Muscle layer of duodenum (tissue), 2 donors: ENCODE results near the gene MT2A.

Experiments used
- H3K27ac ChIP-seq: one replicate; pipeline ENCODE4 v1.7.0; 2013; ENCODE audit warnings: mild to moderate bottlenecking, low read length
- H3K27me3 ChIP-seq: one replicate; pipeline ENCODE4 v1.7.0; 2013; ENCODE audit warnings: low read depth, mild to moderate bottlenecking, control low read depth, low read length
- H3K36me3 ChIP-seq, 2 donors: one replicate each; pipeline ENCODE4 v1.7.0; 2013; ENCODE audit warnings: low read length in 2 of 2, control low read depth in 1 of 2, mild to moderate bottlenecking in 1 of 2; ENCODE audit not compliant: insufficient read depth in 2 of 2, control insufficient read depth in 1 of 2
- H3K4me1 ChIP-seq, 2 donors: one replicate each; pipeline ENCODE4 v1.7.0; 2013; ENCODE audit warnings: low read length in 2 of 2, mild to moderate bottlenecking in 2 of 2, control low read depth in 1 of 2, moderate library complexity in 1 of 2; ENCODE audit not compliant: insufficient read depth in 2 of 2, control insufficient read depth in 1 of 2
- H3K4me3 ChIP-seq, 2 donors: one replicate each; pipeline ENCODE4 v1.7.0; 2013; ENCODE audit warnings: low read length in 2 of 2, low read depth in 1 of 2, mild to moderate bottlenecking in 1 of 2
- H3K9me3 ChIP-seq, 2 donors: one replicate each; pipeline ENCODE4 v1.7.0; 2013; ENCODE audit warnings: low read length in 2 of 2, control low read depth in 1 of 2, mild to moderate bottlenecking in 1 of 2; ENCODE audit not compliant: control insufficient read depth in 1 of 2
- donor health status: healthy.

The MT2A gene

DNA sequence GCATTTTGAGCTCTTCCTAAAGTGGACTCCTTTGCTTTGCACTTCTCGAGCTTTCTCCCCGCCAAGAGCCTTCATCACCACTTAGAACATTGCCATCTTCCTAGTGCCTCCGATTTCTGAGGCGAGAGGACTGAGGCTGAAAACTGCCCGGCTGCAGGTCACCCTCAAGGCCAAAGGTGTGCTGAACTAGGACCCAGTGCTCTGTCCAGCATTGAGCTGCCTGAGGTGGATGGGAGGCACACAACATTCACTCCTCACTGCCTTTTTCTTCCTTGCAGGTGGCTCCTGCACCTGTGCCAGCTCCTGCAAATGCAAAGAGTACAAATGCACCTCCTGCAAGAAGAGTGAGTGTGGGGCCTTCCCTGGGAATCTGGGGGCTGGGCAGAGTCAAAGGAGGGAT is 35.4 kb downstream of the MT2A start:
- H3K27me3 ChIP-seq = peaks cover 2% of the 10 kb centered on the region
- H3K9me3 ChIP-seq = no peaks in the 10 kb centered on the region
- H3K36me3 ChIP-seq = no peaks in the 10 kb centered on the region
- H3K27ac ChIP-seq = no peak overlapping the region
- H3K4me3 ChIP-seq = peak overlapping the region; percentile 18 to 55
- H3K4me1 ChIP-seq = peaks cover 5 to 12% of the 10 kb centered on the region in 2 donors

GRCh38 chr16:56645311-56645710 is 36.9 kb downstream of the MT2A start:
- H3K4me3 ChIP-seq = no peak overlapping the region
- no peaks in the 10 kb centered on the region for H3K36me3 ChIP-seq
- peaks cover 4 to 12% of the 10 kb centered on the region in 2 donors for H3K4me1 ChIP-seq
- no peaks in the 10 kb centered on the region for H3K27me3 ChIP-seq
- no peaks in the 10 kb centered on the region for H3K9me3 ChIP-seq
- no peak overlapping the region for H3K27ac ChIP-seq

- H3K36me3 ChIP-seq = no peaks in the 10 kb centered on the region
- no peak overlapping the region for H3K27ac ChIP-seq
- no peak overlapping the region for H3K4me3 ChIP-seq
- no peaks in the 10 kb centered on the region for H3K9me3 ChIP-seq
- H3K27me3 ChIP-seq = no peaks in the 10 kb centered on the region
- peaks cover 4 to 12% of the 10 kb centered on the region in 2 donors for H3K4me1 ChIP-seq
Measured at GRCh38 chr16:56645838-56646237, 37.5 kb downstream of the MT2A start.

DNA sequence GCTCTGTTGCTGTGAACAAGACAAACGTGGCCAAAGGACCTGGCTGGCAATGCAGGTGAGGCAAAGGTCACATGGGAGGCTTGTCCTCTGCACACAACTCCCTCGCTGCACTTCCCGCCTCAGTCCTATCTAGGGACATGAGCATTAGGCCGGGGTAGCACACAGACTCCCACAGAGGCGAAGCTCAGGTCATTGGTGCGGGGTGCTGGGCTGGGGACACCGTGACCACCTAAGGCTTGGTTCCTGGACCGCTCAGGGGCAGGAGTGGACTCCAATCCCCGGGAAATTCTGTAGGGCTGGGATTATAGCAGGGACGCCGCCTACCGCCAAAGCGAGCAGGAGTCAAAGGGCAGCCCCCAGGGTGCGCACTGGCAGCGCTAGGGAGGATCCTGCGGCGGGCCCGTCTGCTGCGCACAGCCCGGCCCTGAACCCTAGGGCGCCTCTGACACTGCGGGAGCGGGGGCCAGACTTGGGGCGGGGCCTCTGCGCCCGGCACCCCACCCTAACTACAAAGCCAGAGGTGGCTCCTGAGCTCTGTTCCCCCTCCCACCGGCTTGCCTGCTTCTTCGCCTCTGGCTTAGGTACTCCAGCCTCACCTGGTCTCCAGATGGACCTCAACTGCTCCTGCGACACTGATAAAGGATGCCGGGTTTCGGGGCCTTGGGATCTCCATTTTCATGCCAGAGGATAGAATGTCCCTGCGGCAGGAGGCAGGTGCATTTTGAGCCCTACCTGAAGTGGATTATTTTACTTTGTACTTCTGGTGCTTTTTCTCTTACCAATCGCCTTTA is 39.5 kb downstream of the MT2A start:
- peaks cover 4 to 12% of the 10 kb centered on the region in 2 donors for H3K4me1 ChIP-seq
- no peak overlapping the region for H3K27ac ChIP-seq
- H3K9me3 ChIP-seq = no peaks in the 10 kb centered on the region
- no peaks in the 10 kb centered on the region for H3K36me3 ChIP-seq
- H3K27me3 ChIP-seq = no peaks in the 10 kb centered on the region
- no peak overlapping the region for H3K4me3 ChIP-seq

- Histone ChIP-seq H3K27me3 (no peaks in the 10 kb centered on the region), H3K27ac (no peak overlapping the region)
Measured at GRCh38 chr16:56649271-56649670, 40.9 kb downstream of the MT2A start.

GRCh38 chr16:56649820-56650219 is 41.4 kb downstream of the MT2A start:
- no peaks in the 10 kb centered on the region for H3K36me3 ChIP-seq
- H3K9me3 ChIP-seq = no peaks in the 10 kb centered on the region
- H3K27ac ChIP-seq = no peak overlapping the region
- H3K27me3 ChIP-seq = no peaks in the 10 kb centered on the region
- no peak overlapping the region for H3K4me3 ChIP-seq
- no peaks in the 10 kb centered on the region for H3K4me1 ChIP-seq

More at GRCh38 chr16:56649271-56649670, 40.9 kb downstream of the MT2A start:
- Histone ChIP-seq H3K4me3 (no peak overlapping the region), H3K9me3 (no peaks in the 10 kb centered on the region), H3K36me3 (no peaks in the 10 kb centered on the region), H3K4me1 (no peaks in the 10 kb centered on the region)

- no peaks in the 10 kb centered on the region for H3K4me1 ChIP-seq
- H3K36me3 ChIP-seq = no peaks in the 10 kb centered on the region
- H3K9me3 ChIP-seq = no peaks in the 10 kb centered on the region
- H3K27ac ChIP-seq = no peak within 1 kb of the TSS
- no peak within 1 kb of the TSS for H3K4me3 ChIP-seq
- no peaks in the 10 kb centered on the region for H3K27me3 ChIP-seq
Measured at GRCh38 chr16:56651586-56651985, 43.2 kb downstream of the MT2A start, which contains the start of gene MT1B. Gene MT1B, plus strand, starts transcription at chr16:56651886. Its CDS starts 68 bp downstream, at chr16:56651954.

DNA sequence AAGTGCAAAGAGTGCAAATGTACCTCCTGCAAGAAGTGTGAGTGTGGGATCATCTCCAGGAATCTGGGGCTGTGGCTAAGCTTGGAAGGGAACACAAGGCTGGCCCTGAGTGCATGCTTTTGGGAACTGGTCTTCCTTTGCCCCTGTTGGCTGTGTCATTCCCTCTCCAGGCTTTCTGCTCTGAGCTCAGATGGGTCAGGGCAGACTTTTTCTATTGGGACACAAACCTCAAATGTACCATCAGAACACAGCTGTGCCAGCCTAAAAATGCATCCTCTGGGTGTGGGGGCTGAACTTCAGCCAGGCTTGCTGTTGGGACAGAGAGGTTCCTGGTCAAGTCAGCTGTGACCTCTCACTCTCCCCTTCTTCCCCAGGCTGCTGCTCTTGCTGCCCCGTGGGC is 44.2 kb downstream of the MT2A start:
- H3K4me1 ChIP-seq = peaks cover 0 to 5% of the 10 kb centered on the region in 2 donors
- no peak overlapping the region for H3K27ac ChIP-seq
- H3K4me3 ChIP-seq = no peak overlapping the region
- no peaks in the 10 kb centered on the region for H3K9me3 ChIP-seq
- no peaks in the 10 kb centered on the region for H3K27me3 ChIP-seq
- H3K36me3 ChIP-seq = no peaks in the 10 kb centered on the region

DNA sequence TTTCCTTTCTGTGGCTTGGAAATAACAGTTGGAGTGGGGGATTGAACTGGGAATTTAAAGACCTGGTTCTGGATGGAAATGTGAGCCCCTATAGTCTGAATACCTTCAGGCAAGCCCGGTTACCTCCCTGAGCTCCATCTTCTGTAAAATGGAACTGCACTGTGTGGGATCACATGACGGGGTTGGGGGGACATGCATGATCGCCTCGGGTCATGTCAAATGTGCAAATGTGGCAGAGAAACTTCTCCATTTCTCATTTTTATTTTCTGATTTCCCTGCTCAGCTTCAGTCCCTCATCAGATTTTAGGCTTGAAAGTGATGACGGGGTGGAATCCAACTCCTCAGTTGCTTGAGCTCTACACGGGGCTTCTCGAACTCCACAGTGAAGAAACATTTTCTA is 44.8 kb downstream of the MT2A start:
- no peaks in the 10 kb centered on the region for H3K9me3 ChIP-seq
- no peaks in the 10 kb centered on the region for H3K36me3 ChIP-seq
- H3K27ac ChIP-seq = no peak overlapping the region
- H3K4me3 ChIP-seq = no peak overlapping the region
- H3K27me3 ChIP-seq = peaks cover 2% of the 10 kb centered on the region
- peaks cover 0 to 8% of the 10 kb centered on the region in 2 donors for H3K4me1 ChIP-seq

DNA sequence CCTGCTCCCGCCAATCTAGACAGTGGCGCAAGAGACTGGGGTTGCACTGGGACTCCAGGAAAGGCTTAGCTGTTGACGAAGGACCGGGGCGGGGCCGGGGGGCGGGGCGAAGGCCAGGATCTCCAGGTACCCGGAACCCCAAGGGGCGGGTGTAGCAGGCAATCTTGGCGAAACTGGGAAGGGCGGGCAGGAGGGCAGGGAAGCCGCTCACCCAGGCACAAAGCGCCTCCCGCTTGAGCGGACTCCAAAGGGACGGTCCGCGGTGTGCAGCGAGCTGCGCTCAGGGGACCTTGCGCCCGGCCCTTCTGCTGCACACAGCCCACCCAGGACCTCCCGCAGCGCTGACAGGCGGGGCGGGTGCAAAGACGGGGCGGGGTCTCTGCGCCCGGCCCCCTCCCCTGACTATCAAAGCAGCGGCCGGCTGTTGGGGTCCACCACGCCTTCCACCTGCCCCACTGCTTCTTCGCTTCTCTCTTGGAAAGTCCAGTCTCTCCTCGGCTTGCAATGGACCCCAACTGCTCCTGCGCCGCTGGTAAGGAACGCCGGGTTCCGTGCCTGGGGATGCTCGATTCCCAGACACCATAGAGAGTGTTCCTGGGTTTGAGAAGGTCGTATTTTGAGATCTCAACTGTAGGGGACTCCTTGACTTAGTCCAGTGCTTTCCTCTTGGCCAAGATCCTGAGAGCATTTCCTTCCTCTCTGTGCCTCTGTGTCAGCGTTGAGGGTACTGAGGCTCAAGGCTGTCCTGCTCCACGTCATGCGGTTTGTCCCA is 49.4 kb downstream of the MT2A start, which contains the start of gene MT1F:
Gene MT1F, plus strand, starts transcription at position 405 of the 772 bp plus-strand sequence. Its CDS starts 100 bp downstream, at position 505.
- peaks cover 0 to 9% of the 10 kb centered on the region in 2 donors for H3K4me1 ChIP-seq
- peaks cover 21% of the 10 kb centered on the region for H3K27me3 ChIP-seq
- H3K36me3 ChIP-seq = no peaks in the 10 kb centered on the region
- peak within 1 kb of the TSS; percentile 56 to 76 for H3K4me3 ChIP-seq
- no peaks in the 10 kb centered on the region for H3K9me3 ChIP-seq
- H3K27ac ChIP-seq = peak within 1 kb of the TSS; percentile 82

DNA sequence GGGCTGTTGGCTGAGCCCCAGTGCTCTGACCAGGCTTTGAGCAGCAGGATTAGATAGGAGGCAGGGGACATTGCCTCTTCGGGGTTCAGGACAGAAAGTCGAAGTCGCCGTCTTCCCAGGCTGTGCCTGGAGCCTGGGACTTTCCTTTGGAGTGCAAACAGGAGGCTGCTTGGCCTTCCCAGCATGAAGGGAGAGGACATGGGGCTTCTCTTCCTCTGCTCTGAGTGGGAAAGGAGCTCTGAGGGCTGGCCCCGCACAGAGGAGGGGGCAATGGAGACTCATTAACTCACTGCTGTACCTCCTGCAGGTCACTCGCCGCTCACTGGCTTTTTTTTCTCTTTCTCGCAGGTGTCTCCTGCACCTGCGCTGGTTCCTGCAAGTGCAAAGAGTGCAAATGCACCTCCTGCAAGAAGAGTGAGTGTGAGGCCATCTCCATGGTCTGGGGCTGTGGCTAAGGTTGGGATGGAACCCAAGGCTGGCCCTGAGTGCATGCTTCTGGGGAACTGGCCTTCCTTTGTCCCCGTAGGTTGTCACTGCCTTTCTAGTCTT is 50.0 kb downstream of the MT2A start:
- Histone ChIP-seq H3K27me3 (peaks cover 22% of the 10 kb centered on the region), H3K9me3 (no peaks in the 10 kb centered on the region), H3K36me3 (no peaks in the 10 kb centered on the region), H3K4me1 (peaks cover 0 to 12% of the 10 kb centered on the region in 2 donors), H3K4me3 (peak overlapping the region; percentile 56 to 76), H3K27ac (peak overlapping the region; percentile 82)
